ENCODE measurements around the gene RND2.

The RND2 gene

DNA sequence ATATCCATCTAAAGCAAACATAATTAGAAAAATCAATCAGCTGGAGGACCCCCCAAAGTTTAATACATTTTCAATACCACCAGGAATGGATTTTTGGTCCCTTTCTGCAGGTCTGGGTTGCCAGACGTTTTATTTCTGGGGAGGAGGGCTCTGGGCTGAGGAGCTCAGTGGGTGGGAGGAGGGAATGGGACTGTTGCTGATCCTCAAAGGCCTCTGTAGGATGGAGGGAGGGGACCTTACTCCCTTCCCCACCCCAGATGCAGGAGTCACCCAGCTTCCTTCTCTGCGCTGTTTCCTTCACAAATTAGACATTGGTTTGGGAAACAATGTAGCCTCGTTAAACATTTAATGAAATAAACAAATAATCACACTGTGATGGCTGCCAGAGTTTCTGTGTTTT, 6.6 kb downstream of the RND2 start:
- DNase-seq (ENCODE audit: low spot score): no peak

DNA sequence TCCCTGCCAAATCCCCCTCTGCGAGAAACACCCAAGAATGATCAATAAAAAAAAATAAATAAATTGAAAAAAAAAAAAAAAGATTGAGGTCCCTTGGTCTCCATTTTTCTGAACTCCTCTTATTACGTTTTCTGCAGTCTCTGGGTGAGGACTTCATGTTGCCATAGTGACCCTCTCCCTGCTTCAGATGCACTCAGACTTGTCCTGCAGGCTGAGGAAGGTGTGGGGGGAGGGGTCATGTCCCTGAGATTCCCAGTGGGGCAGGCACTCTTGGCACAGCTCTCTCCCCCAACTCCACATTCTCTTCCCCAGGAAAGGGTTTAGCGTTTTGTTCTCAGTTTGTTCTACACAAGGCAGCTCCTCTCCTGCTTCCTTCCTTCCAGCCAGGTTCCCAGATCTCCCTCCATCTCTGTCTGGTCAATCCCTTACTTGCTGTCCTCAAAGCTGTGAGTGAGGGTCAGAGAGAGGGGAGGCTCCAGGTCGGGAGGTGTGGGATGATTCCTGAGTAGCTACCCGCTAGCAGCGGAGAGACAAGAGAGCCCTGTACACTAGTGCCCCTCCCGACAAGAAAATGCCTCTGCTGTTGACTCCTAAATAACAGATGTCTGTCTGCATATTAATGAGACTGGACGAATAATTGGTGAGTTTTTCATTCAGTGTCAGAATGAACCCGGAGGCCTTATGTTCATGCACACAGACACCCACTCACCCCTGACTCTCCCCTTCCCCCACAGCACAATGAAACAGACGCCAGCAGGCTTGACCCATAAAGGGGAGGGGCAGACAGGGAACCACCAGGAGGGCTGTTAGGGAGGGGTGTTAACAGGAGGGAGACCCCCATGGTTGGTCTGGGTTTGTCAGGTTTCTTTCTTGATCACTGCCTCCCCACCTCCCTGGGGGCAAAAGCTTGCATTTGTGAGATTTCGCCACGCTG, 9.2 kb downstream of the RND2 start:
- TF ChIP-seq, protein P1, sequence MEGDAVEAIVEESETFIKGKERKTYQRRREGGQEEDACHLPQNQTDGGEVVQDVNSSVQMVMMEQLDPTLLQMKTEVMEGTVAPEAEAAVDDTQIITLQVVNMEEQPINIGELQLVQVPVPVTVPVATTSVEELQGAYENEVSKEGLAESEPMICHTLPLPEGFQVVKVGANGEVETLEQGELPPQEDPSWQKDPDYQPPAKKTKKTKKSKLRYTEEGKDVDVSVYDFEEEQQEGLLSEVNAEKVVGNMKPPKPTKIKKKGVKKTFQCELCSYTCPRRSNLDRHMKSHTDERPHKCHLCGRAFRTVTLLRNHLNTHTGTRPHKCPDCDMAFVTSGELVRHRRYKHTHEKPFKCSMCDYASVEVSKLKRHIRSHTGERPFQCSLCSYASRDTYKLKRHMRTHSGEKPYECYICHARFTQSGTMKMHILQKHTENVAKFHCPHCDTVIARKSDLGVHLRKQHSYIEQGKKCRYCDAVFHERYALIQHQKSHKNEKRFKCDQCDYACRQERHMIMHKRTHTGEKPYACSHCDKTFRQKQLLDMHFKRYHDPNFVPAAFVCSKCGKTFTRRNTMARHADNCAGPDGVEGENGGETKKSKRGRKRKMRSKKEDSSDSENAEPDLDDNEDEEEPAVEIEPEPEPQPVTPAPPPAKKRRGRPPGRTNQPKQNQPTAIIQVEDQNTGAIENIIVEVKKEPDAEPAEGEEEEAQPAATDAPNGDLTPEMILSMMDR (IDR thresholded peaks at IDR 0.05): no peak
- DNase-seq (ENCODE audit: low spot score): no peak
- H3K4me3 ChIP-seq: no peak overlapping the region
- no peak overlapping the region for H3K27ac ChIP-seq

More for the DNA sequence above, 6.6 kb downstream of the RND2 start:
- TF ChIP-seq, protein P1 (IDR thresholded peaks at IDR 0.05): no peak
- H3K27ac ChIP-seq: no peak overlapping the region
- H3K4me3 ChIP-seq: no peak overlapping the region

DNA sequence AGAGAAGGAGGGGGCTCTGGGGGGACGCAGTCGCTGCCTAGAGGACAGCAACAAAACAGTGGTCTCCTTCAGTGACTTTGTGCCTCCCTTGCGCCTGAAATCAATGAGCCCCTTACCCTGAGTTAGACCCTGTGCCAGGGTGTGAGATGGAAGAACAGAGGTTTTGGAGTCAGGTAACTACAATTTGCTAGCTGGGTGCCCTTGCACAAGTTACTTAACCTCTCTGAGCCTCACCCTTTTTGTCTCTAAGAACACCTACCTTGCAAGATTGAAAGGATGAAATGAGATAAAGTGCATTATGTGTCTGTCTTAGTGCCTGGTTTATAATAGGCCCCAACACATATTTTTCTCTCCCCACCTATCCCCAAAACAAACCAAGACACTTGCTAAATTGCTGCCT, 9.9 kb downstream of the RND2 start:
- DNase-seq (ENCODE audit: low spot score): no peak
- H3K4me3 ChIP-seq: no peak overlapping the region
- TF ChIP-seq, protein P1 (IDR thresholded peaks at IDR 0.05): no peak
- no peak overlapping the region for H3K27ac ChIP-seq

DNA sequence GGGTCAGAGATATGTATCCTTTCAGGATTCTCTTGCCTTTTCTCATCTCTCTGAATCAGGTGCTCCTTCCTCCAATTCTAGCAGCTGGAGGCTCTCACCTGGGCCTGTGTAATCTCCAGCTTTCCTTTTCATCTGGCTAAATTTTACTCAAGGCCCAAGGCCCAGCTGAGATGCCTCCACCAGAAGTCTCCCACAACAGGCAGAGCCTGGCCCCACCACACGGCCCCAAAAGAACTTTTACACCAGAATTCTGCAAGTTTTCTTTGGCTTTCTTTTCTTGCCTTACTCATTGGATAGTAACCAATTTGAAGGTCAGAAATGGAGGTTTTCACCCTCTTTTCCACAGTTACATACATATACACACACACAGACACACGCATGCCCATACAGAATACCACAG, 14.6 kb downstream of the RND2 start:
- TF ChIP-seq, protein P1 (IDR thresholded peaks at IDR 0.05): no peak
- Histone ChIP-seq H3K4me3 (no peak overlapping the region), H3K27ac (no peak overlapping the region)
- no peak for DNase-seq (ENCODE audit: low spot score)

DNA sequence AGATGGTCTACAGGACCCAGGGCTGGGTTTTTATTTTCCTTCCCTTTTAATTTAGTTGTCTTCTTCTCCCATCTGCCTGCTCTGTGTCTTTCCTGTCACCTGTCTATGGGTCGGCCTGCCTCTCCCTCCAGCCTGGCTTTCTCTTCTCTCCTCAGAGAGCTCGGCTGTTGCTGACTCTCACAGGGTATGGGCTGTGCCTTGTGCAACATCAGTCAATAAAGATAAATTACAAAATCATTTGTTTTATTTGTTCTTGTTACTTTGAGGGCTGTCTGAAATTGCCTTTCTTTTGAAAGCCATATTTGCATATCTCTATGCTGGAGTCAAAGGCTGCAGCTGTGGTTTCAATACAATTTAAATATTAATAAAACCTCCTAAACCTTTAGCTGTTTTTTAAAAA, 15.6 kb downstream of the RND2 start:
- DNase-seq (ENCODE audit: low spot score): no peak
- TF ChIP-seq, protein P1 (IDR thresholded peaks at IDR 0.05): no peak
- Histone ChIP-seq H3K27ac (no peak overlapping the region), H3K4me3 (no peak overlapping the region)

DNA sequence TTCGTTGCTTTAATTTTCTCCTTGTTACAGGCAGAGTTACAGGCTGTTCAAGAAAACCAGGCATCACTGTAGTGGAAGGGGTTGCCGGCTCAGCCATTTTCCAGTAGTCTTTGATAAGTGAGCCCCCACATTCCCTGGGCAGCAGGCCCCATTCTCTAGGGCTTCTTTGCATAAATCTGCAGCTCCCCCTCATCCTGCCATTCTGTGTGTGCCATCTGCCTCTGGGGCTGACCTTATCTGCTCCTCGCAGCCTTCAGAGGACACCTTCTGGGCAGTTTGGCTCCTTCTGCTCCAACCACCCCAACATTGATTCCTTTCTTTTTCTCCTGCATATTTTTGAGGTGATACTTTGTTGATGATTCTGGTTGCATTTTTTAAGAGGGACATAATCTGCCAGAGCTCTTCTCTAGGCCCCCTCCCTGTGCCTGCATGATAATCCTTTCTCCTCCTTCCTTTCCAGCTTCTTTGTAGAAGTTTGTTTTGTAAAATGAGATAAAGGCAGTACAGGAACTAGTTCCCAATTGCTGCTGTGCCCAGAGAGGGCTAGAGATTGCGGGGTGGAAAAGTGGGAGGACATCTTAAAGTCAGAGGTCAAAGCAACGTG, 17.1 kb downstream of the RND2 start:
- H3K4me3 ChIP-seq: no peak overlapping the region
- no peak overlapping the region for H3K27ac ChIP-seq
- TF ChIP-seq, protein P1 (IDR thresholded peaks at IDR 0.05): no peak
- DNase-seq (ENCODE audit: low spot score): no peak

DNA sequence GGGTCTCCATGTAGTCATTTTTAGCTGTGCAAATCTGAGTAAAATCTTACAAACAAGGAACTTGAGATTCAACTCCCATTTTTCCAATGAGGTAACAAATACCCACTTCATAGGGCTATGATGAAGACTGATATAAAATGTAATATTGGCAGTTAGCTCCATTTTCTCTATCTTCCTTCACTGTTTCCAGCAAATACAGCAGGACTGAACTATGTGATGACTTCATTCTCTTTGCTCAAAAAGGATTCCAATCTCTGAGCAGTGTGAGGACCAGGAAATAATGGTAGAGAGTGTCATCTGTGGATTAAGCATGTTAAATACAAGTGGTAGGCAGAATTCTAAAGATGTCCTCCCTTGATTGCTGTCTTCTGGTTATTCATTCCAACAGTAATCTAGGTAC, 18.3 kb downstream of the RND2 start:
- no peak overlapping the region for H3K27ac ChIP-seq
- H3K4me3 ChIP-seq: no peak overlapping the region
- TF ChIP-seq, protein P1 (IDR thresholded peaks at IDR 0.05): no peak
- DNase-seq (ENCODE audit: low spot score): no peak
